ENCODE data around the gene ITGAL. TPM values are rescaled to one million over a fixed set of nuclear protein-coding genes. Genes with fewer than 3 reads are reported as not detected.

The ITGAL gene
- total RNA-seq, 1 experiment from 2014 or later = 0.50 TPM

DNA sequence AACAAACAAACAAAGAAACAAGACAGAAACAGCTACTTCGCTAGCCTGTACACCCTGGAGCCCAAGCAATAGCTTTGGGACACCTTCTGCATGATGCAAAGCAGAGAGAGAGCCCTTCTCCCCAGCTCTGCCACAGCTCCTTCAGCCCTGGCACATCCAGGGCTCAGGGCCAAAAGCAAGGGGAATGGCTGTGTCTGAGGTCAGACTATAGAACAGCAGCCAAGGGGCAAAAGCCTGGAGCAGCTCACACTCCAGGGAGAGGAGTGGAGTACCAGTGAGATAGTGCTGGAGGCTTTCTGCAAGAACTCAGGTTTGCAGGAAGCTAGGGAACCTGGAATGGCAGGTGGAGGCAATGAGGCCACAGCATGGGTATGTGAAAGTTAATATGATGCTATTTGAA is 15.3 kb upstream of the ITGAL start:
- ChIA-PET POLR2A (ENCODE audit: unreplicated experiment) (interaction anchor here (0.6 to 0.7 kb wide), 2 partner anchors 36 to 127 kb away, joined by 3 to 5 read pairs; no protein-coding TSS in a partner anchor), CTCF (interaction anchor here (0.6 kb wide), 2 partner anchors 75 to 394 kb away, joined by 3 read pairs; no protein-coding TSS in a partner anchor)
- Histone ChIP-seq H3K9me3 (ENCODE audit: insufficient read depth, low read depth) (no peaks in the 10 kb centered on the region), H3K4me2 (no peak overlapping the region), H3F3A (ENCODE audit: insufficient read depth, low read depth) (no peaks in the 10 kb centered on the region), H3K79me2 (ENCODE audit: low read depth) (no peaks in the 10 kb centered on the region), H3K9me2 (ENCODE audit: insufficient read depth) (no peaks in the 10 kb centered on the region), H3K4me3 (no peak overlapping the region), H4K20me1 (ENCODE audit: insufficient read depth) (no peaks in the 10 kb centered on the region), H3K27me3 (ENCODE audit: insufficient read depth, low read depth) (no peaks in the 10 kb centered on the region), H3K4me1 (replicated peaks; ENCODE audit: insufficient read depth) (no peaks in the 10 kb centered on the region), H3K36me3 (ENCODE audit: low read depth) (no peaks in the 10 kb centered on the region), H3K27ac (no peak overlapping the region), H2AFZ (no peak overlapping the region)
- TF ChIP-seq CTCF (conservative IDR thresholded peaks at IDR 0.05) (no peak), EZH2 (IDR thresholded peaks at IDR 0.05; ENCODE audit: low read depth) (no peak)
- intact Hi-C loops (cut with micrococcal nuclease; ENCODE audit: unreplicated experiment) = no loop called here
- BruUV-seq (replicated peaks) = no TSS peak
- DNase-seq = no peak

DNA sequence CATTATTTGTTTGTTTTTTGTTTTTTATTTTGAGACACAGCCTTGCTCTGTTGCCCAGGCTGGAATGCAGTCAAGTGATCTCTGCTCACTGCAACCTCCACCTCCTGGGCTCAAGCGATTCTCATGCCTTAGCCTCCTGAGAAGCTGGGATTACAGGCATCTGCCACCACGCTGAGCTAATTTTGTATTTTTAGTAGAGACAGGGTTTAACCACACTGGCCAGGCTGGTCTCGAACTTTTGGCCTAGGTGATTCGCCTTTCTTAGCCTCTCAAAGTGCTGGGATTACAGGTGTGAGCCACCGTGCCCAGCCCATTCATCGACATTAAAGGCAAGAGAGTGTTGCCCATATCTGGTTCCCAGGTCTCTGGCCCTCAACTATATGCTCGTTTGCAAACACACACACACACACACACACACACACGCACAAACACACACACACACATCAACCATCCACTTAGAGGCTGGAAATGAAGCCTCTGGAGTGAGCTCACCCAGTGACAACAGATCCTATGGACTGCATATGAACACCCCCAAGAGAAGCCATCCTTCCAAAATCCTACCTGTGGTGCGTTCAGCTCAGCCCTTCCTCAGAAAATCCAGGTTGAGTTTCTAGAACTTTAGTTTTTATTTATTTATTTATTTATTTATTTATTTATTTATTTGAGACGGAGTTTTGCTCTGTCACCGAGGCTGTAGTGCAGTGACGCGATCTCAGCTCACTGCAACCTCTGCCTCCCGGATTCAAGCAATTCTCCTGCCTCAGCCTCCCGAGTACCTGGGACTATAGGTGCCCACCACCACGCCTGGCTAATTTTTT is 14.6 kb upstream of the ITGAL start:
- CTCF ChIA-PET = interaction anchor here (0.6 kb wide), 1 partner anchor 394 kb away, joined by 3 read pairs; no protein-coding TSS in a partner anchor
- BruUV-seq (replicated peaks) = no TSS peak
- H3K27me3 ChIP-seq (ENCODE audit: insufficient read depth, low read depth) = no peaks in the 10 kb centered on the region
- H3K4me2 ChIP-seq = no peak overlapping the region
- no peaks in the 10 kb centered on the region for H4K20me1 ChIP-seq (ENCODE audit: insufficient read depth)
- no peak overlapping the region for H2AFZ ChIP-seq
- DNase-seq = no peak
- no peaks in the 10 kb centered on the region for H3K9me3 ChIP-seq (ENCODE audit: insufficient read depth, low read depth)
- H3K4me1 ChIP-seq (replicated peaks; ENCODE audit: insufficient read depth) = no peaks in the 10 kb centered on the region
- no peaks in the 10 kb centered on the region for H3K9me2 ChIP-seq (ENCODE audit: insufficient read depth)
- H3K79me2 ChIP-seq (ENCODE audit: low read depth) = no peaks in the 10 kb centered on the region
- H3F3A ChIP-seq (ENCODE audit: insufficient read depth, low read depth) = no peaks in the 10 kb centered on the region
- no peak overlapping the region for H3K27ac ChIP-seq
- POLR2A ChIA-PET (ENCODE audit: unreplicated experiment) = interaction anchor here (0.6 to 0.7 kb wide), 4 partner anchors 23 to 1328 kb away, joined by 3 to 8 read pairs (median 4); no protein-coding TSS in a partner anchor
- H3K36me3 ChIP-seq (ENCODE audit: low read depth) = no peaks in the 10 kb centered on the region
- no peak overlapping the region for H3K4me3 ChIP-seq
- TF ChIP-seq EZH2 (IDR thresholded peaks at IDR 0.05; ENCODE audit: low read depth) (no peak), CTCF (conservative IDR thresholded peaks at IDR 0.05) (no peak)
- intact Hi-C loops (cut with micrococcal nuclease; ENCODE audit: unreplicated experiment) = no loop called here

DNA sequence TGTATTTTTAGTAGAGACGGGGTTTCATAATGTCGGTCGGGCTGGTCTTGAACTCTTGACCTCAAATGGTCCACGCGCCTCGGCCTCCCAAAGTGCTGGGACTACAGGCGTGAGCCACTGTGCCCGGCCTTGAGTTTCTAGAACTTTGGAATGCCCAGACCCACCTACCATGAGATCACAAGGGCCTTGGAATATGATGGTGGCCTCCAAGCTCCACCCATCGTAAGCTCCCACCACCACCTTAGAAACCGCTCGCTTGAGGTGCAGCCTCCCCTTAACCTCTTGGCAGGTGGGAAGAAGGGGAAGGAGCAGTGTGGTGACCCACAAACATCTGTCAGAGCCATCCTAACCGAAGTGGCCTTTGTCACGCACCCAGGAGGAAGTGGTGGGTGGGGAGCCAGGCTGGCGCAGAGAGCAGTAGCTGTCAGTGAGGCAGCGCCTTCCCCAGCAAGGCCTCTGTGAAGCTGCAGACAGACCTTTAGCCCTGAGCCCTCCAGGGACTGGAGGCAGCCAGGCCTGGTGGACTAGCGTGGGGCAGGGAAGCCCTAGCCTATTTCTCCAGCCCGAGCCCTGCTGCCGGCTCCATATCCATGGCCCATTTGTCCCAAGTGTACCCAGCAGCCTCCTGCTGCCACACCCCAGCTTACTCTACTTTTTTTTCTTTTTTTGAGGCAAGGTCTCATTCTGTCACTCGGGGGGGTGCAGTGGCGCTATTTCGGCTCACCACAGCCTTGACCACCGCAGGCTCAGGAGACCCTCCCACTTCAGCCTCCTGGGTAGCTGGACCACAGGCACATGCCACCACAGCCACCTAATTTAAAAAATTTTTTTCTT is 13.8 kb upstream of the ITGAL start:
- Histone ChIP-seq H3K27ac (no peak overlapping the region), H3K9me2 (ENCODE audit: insufficient read depth) (no peaks in the 10 kb centered on the region), H3K79me2 (ENCODE audit: low read depth) (no peaks in the 10 kb centered on the region), H3K4me1 (replicated peaks; ENCODE audit: insufficient read depth) (no peaks in the 10 kb centered on the region), H3F3A (ENCODE audit: insufficient read depth, low read depth) (no peaks in the 10 kb centered on the region), H4K20me1 (ENCODE audit: insufficient read depth) (no peaks in the 10 kb centered on the region), H3K36me3 (ENCODE audit: low read depth) (no peaks in the 10 kb centered on the region), H3K4me2 (no peak overlapping the region), H2AFZ (no peak overlapping the region), H3K27me3 (ENCODE audit: insufficient read depth, low read depth) (no peaks in the 10 kb centered on the region), H3K9me3 (ENCODE audit: insufficient read depth, low read depth) (no peaks in the 10 kb centered on the region), H3K4me3 (no peak overlapping the region)
- CTCF ChIA-PET = no interaction called here
- intact Hi-C loops (cut with micrococcal nuclease; ENCODE audit: unreplicated experiment) = no loop called here
- no peak for DNase-seq
- POLR2A ChIA-PET (ENCODE audit: unreplicated experiment) = interaction anchor here (0.6 kb wide), 2 partner anchors 23 to 113 kb away, joined by 4 to 8 read pairs; partner anchors contain the start of gene ZNF688
- no TSS peak for BruUV-seq (replicated peaks)
- no peak for TF ChIP-seq EZH2 (IDR thresholded peaks at IDR 0.05; ENCODE audit: low read depth)
- TF ChIP-seq CTCF (conservative IDR thresholded peaks at IDR 0.05) = no peak
